PC-3 (cell line): Measurements from ENCODE around the gene HECTD1.
A peak's percentile ranks its signal among the peaks of the same experiment; 100 is the strongest.

ENCODE experiments used
- EZH2 ChIP-seq: fragments of 300-600 bp; sonication (generic); IDR thresholded peaks from one replicate; pipeline ENCODE4 v1.6.1; 2017; ENCODE audit warnings: antibody characterized with exemption, mild to moderate bottlenecking, low read length; ENCODE audit not compliant: unreplicated experiment
- EZH2phosphoT487 ChIP-seq: fragments of 300-600 bp; sonication (generic); IDR thresholded peaks from 2 replicates; pipeline ENCODE4 v1.6.1; 2018; ENCODE audit warnings: mild to moderate bottlenecking, antibody characterized with exemption, low read length, borderline replicate concordance
- TF ChIP-seq, protein P1 (sequence below): fragments of 300-600 bp; sonication (generic); conservative IDR thresholded peaks from 2 replicates; pipeline ENCODE4 v1.5.1; 2017; ENCODE audit warnings: antibody characterized with exemption, low read depth, mild to moderate bottlenecking, low read length

DNA sequence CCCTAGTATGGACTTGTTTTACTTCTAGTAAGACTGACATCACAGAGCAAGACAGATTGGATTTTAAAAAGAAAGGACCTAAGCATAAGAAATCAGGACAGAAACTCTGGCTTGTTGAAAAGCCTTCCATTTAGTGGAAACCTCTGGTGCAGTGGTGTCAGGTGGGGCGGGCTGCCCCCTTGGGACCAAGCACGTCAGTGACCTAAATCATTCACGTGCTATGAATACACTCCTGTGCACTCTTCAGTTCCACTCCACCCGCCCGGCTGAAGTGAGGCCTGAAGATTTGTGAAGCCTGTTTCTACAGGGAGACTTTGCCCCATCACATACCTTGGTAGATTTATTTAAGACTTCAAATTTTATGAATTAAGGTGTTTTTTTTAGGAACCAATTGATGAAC, 123.2 kb downstream of the HECTD1 start:
- TF ChIP-seq EZH2 (no peak), EZH2phosphoT487 (no peak)
- TF ChIP-seq, protein P1, sequence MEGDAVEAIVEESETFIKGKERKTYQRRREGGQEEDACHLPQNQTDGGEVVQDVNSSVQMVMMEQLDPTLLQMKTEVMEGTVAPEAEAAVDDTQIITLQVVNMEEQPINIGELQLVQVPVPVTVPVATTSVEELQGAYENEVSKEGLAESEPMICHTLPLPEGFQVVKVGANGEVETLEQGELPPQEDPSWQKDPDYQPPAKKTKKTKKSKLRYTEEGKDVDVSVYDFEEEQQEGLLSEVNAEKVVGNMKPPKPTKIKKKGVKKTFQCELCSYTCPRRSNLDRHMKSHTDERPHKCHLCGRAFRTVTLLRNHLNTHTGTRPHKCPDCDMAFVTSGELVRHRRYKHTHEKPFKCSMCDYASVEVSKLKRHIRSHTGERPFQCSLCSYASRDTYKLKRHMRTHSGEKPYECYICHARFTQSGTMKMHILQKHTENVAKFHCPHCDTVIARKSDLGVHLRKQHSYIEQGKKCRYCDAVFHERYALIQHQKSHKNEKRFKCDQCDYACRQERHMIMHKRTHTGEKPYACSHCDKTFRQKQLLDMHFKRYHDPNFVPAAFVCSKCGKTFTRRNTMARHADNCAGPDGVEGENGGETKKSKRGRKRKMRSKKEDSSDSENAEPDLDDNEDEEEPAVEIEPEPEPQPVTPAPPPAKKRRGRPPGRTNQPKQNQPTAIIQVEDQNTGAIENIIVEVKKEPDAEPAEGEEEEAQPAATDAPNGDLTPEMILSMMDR = 0 out of 2 replicates have a peak, but pooled peaks have one; percentile 22
